Immature natural killer cell (primary cell): ENCODE results near the gene MTARC2. TPM values are rescaled to one million over a fixed set of nuclear protein-coding genes. Genes with fewer than 3 reads are reported as not detected.

Experiments used
- DNase-seq, 3 donors: peaks; one replicate each; pipeline ENCODE4 v3.0.0; 2022; ENCODE audit warnings: mixed read lengths in 1 of 3
- H3K27ac Mint-ChIP-seq, 6 donors: one replicate each; pipeline ENCODE4 v1.8.0; 2020; ENCODE audit warnings: mixed read lengths in 6 of 6, mild to moderate bottlenecking in 5 of 6, inconsistent platforms in 4 of 6, moderate library complexity in 3 of 6
- H3K27me3 Mint-ChIP-seq, 3 donors: one replicate each; pipeline ENCODE4 v1.8.0; 2020 to 2021; ENCODE audit warnings: low read depth in 3 of 3, mild to moderate bottlenecking in 3 of 3, mixed read lengths in 3 of 3, moderate library complexity in 3 of 3, inconsistent platforms in 1 of 3
- H3K36me3 Mint-ChIP-seq, 3 donors: one replicate each; pipeline ENCODE4 v1.8.0; 2020; ENCODE audit warnings: mixed read lengths in 3 of 3, inconsistent platforms in 2 of 3, mild to moderate bottlenecking in 2 of 3
- H3K4me1 Mint-ChIP-seq, 2 donors: one replicate each; pipeline ENCODE4 v1.8.0; 2020; ENCODE audit warnings: inconsistent platforms in 2 of 2, mild to moderate bottlenecking in 2 of 2, mixed read lengths in 2 of 2, moderate library complexity in 1 of 2
- H3K4me3 Mint-ChIP-seq, 5 donors: one replicate each; pipeline ENCODE4 v1.8.0; 2020; ENCODE audit warnings: mild to moderate bottlenecking in 5 of 5, mixed read lengths in 5 of 5, inconsistent platforms in 3 of 5, moderate library complexity in 3 of 5
- H3K9me3 Mint-ChIP-seq, 6 donors: one replicate each; pipeline ENCODE4 v1.8.0; 2020; ENCODE audit warnings: mild to moderate bottlenecking in 6 of 6, mixed read lengths in 6 of 6, inconsistent platforms in 4 of 6, moderate library complexity in 3 of 6
- polyA plus RNA-seq, 3 donors: library from polyadenylated mRNA; unstranded; fragments of 300-500 nt; fragmentation: Illumina TruSeq; gene quantifications; one replicate each; pipeline ENCODE4 v1.2.3, GENCODE V29; 2021

The MTARC2 gene
- polyA plus RNA-seq, 3 donors from 2014 or later = 0.28 to 2.3 (median 1.5) TPM

DNA sequence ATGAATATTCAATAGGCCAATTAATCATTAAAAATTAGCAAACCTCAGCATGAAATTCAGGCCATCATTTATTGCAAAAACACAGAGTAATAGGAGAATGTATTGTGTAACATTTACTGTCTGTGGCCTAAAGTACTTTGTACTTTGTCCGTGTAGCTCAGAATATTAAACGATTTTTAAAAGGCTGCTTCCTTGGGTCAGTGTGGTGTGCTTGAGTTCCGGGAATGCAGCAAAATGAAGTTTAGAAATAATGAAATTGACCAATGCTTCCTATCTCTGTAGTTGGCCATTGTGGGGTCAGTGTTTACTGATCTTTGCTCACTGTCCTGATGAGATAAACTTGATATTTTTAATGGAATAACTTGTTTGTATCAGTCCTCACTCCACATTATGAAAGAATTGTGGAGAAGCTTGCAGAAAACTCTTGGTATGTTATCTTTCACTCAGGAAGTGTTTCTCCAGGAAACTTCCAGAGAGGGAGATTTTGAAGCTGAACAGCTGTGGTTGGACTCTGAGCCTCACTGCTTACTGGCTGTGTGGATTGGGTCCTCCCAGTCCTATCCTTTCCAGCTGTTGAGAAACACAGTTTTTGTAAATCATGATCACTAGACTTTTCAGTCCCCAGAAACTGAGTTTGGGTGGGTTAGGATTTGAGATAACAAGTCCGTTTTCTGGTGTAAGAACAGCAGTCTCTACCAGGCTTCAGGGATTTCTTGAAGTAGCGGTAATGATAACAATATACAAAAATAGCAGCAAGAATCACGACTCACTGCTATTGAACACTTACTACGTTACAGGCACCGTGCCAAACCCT is 19.4 kb downstream of the MTARC2 start:
- no peak for DNase-seq

DNA sequence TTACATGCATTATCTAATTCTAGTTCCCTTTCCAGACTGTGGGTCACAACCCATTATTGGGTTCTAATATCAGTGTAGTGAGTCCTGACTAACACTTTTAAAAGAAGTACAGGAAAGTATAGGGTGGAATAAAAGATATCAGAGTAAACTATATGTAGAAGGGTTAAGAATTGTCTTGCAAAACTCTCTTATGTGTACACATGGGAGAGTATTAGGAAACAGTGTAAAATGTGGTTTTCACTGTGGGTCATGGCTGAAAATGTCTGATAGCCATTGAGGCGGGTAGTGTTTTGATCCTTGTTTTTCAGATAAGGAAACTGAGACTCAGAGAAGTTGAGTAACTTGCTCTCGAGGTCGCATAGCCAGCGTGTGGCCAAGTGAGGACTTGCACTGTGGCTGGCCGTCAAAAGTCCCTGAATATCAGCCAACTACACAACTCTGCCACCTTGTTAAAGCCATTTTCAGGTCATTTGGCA is 20.0 kb downstream of the MTARC2 start:
- Mint-ChIP-seq H3K9me3 (no peaks in the 10 kb centered on the region), H3K4me1 (no peaks in the 10 kb centered on the region), H3K4me3 (no peak overlapping the region), H3K27me3 (peaks cover 2 to 6% (median 3%) of the 10 kb centered on the region in 3 donors), H3K27ac (no peak overlapping the region), H3K36me3 (no peaks in the 10 kb centered on the region)
- no peak for DNase-seq

More for the DNA sequence above, 19.4 kb downstream of the MTARC2 start:
- Mint-ChIP-seq H3K4me1 (no peaks in the 10 kb centered on the region), H3K36me3 (no peaks in the 10 kb centered on the region), H3K9me3 (no peaks in the 10 kb centered on the region), H3K27ac (no peak overlapping the region), H3K27me3 (peaks cover 2 to 6% (median 3%) of the 10 kb centered on the region in 3 donors), H3K4me3 (no peak overlapping the region)

DNA sequence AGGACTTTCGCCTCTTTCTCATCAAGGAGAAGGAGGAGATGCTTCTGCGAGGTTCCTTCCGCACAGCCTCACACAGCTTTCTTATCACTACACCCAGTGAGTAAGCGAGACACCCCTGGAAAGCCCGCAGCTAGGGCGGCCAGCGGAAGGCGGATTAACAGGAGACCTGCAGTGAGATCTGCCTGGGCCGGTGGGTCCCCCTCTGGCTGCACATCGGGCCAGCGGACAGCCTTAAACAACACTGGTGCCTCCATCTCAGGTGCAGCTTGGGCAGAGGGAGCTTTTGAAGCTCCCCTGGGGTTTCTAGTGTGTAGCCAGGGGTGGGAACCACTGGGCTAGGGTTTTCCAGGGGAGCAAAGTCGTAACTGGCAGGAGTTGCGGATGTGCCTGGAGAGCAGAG is 21.1 kb downstream of the MTARC2 start:
- no peaks in the 10 kb centered on the region for H3K9me3 Mint-ChIP-seq
- no peak overlapping the region for H3K4me3 Mint-ChIP-seq
- no peak overlapping the region for H3K27ac Mint-ChIP-seq
- peaks cover 0 to 6% (median 3%) of the 10 kb centered on the region in 3 donors for H3K27me3 Mint-ChIP-seq
- DNase-seq = no peak
- no peaks in the 10 kb centered on the region for H3K4me1 Mint-ChIP-seq
- no peaks in the 10 kb centered on the region for H3K36me3 Mint-ChIP-seq

DNA sequence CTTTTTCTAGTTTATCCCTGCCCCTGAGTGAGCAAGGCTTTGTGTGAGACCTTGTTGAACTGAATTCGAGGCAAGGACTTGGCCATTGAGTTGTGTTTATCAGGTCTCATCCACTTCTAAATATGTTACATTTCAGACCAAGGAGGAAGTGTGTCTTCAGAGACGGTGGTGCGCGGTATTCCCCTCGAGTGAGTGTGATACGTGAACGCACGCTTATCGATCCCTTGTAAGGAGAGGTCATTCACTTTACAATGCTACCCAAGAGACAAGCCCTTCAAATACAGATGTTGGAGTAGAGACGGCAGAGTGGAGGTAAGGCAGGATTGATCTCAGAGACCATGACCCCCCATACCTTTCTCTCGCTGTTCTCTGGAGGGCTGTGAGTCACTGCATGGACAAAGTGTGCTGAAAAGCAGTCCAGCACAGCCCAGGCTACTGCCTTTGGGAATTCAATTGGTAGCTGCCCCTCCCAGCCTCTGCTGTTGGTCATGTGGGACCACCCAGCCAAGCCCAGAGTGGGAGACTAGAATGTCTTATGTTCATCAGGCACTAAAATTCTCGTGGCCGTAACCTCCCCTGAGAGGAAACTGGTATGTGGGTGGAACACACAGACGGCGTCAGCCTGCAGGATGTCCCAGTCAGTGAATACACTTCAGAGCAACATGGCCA is 22.3 kb downstream of the MTARC2 start:
- Mint-ChIP-seq H3K27me3 (peaks cover 0 to 6% (median 3%) of the 10 kb centered on the region in 3 donors), H3K9me3 (no peaks in the 10 kb centered on the region), H3K4me1 (no peaks in the 10 kb centered on the region), H3K27ac (no peak overlapping the region), H3K36me3 (no peaks in the 10 kb centered on the region), H3K4me3 (no peak overlapping the region)
- DNase-seq = no peak

DNA sequence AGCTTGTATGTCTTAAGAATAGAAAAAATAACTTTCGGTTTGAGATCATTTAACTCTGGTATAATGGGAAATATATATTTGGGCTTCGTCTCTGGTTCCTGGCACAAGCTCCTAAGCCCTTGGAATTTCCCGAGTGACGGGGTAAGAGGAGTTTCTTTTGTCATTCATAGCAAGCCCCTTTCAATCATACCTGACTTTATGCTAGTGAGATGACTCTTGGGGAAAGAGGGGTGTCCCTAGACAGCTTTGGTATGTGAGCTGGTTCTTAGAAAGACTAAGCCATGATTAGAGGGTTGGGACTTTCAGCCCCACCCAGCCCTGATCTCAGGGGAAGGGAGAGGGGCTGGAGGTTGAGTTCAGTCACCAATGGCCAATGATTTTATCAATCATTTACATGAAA is 24.7 kb downstream of the MTARC2 start:
- Mint-ChIP-seq H3K4me3 (no peak overlapping the region), H3K9me3 (no peaks in the 10 kb centered on the region), H3K36me3 (no peaks in the 10 kb centered on the region), H3K27me3 (peaks cover 0 to 6% (median 1%) of the 10 kb centered on the region in 3 donors), H3K4me1 (no peaks in the 10 kb centered on the region), H3K27ac (no peak overlapping the region)
- DNase-seq = no peak

DNA sequence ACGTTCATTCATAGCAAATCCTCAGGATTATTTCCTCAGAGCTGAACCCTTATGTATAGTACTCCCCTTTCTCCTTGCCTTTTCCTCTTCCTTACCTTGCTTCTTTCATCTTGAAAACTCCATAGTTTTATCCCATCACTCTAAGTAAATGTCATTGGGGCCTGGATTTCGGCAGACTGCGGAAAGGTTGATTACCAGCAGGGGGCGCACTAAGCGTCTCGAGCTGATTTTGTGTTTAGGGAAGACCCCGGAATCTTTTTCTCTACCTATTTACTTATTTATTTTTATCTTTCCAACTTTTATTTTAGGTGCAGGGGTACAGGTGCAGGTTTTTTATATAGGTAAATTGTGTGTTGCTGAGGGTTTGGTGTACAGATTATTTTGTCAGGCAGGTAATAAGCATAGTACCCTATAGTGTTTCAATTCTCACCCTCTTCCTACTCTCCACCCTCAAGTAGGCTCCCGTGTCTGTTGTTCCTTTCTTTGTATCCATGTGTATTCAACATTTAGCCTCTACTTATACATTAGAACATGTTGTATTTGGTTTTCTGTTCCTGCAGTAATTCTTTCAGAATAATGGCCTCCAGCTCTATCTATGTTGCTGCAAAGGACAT is 27.2 kb downstream of the MTARC2 start:
- Mint-ChIP-seq H3K27ac (no peak overlapping the region), H3K9me3 (no peaks in the 10 kb centered on the region), H3K4me1 (no peaks in the 10 kb centered on the region), H3K36me3 (no peaks in the 10 kb centered on the region), H3K4me3 (no peak overlapping the region), H3K27me3 (no peaks in the 10 kb centered on the region)
- DNase-seq = peak in 2 of 3 donors; percentile 6 to 8

DNA sequence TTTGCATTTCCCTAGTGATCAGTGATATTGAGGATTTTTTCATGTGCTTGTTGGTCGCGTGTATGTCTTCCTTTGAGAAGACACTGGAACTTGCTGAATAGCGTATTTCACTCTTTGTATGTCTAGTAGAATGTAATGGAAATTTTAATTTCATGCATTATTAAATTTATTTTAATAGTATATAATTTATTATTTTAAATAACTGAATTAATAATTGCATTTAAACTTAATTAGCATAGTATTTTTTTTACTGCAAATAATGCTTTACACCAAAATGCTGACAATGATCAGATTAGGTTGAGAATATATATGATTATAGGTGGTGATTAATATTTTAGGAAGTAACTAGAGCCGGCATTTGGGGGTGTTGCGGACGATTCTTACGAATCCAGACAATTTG is 28.1 kb downstream of the MTARC2 start:
- H3K9me3 Mint-ChIP-seq = no peaks in the 10 kb centered on the region

DNA sequence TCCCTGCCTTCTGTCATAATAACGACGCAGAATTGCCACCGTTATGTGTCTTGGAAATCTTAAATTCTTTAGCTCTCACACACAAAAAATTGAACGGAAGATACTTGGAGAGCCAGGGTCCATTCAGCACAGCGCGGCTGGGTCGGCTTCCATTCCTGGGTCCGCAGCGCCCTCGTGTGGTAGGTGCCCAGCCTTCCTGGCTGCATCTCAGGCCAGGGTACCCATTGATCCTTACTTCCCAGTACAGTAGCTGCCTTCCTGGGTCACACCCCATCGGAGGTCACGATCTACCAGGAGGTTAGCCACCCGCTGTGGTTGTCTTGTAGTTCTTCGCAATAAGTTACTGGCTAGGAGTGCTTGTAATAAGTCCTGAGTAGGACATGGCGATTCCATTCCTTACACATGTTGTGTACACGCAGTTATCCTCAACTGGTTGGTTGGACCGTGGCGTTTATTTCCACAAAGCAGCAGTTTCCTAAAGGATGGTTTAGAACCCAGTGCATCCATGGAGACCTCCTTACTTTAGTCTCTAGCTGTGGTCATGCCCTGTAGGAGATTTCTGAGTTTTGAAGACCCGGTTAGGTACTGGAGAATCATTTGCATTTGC is 28.7 kb downstream of the MTARC2 start:
- H3K36me3 Mint-ChIP-seq = no peaks in the 10 kb centered on the region
- H3K4me1 Mint-ChIP-seq = no peaks in the 10 kb centered on the region
- H3K9me3 Mint-ChIP-seq = no peaks in the 10 kb centered on the region
- DNase-seq = peak; percentile 30 to 43 (median 34)
- H3K27me3 Mint-ChIP-seq = peaks cover 0 to 2% (median 0%) of the 10 kb centered on the region in 3 donors
- H3K27ac Mint-ChIP-seq = no peak overlapping the region
- no peak overlapping the region for H3K4me3 Mint-ChIP-seq

More for the DNA sequence above, 28.1 kb downstream of the MTARC2 start:
- Mint-ChIP-seq H3K4me1 (no peaks in the 10 kb centered on the region), H3K27me3 (peaks cover 0 to 2% (median 0%) of the 10 kb centered on the region in 3 donors), H3K4me3 (no peak overlapping the region), H3K36me3 (no peaks in the 10 kb centered on the region), H3K27ac (no peak overlapping the region)
- DNase-seq = no peak

DNA sequence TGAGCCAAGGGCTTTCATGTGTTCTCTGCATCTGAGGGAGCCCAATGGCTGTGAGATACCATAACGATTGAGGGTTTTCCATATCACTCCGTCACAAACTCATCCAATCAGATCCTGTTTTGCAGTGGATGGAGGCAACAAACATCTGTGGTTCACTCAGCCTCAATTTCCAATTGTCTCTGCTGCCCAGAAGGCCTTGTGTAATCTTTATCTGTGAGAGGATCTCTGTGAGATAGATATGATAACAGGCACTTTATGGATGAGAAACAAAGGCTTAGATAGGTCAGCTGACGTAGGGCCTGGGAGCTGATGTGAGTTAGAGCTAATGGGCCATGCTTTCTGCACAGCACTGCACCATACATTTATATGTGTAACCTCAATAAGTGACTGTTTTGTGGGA is 35.3 kb downstream of the MTARC2 start:
- no peaks in the 10 kb centered on the region for H3K4me1 Mint-ChIP-seq
- no peak overlapping the region for H3K27ac Mint-ChIP-seq
- H3K36me3 Mint-ChIP-seq = no peaks in the 10 kb centered on the region
- no peak for DNase-seq
- peaks cover 4 to 10% (median 8%) of the 10 kb centered on the region in 3 donors for H3K27me3 Mint-ChIP-seq
- H3K9me3 Mint-ChIP-seq = no peaks in the 10 kb centered on the region
- H3K4me3 Mint-ChIP-seq = no peak overlapping the region

DNA sequence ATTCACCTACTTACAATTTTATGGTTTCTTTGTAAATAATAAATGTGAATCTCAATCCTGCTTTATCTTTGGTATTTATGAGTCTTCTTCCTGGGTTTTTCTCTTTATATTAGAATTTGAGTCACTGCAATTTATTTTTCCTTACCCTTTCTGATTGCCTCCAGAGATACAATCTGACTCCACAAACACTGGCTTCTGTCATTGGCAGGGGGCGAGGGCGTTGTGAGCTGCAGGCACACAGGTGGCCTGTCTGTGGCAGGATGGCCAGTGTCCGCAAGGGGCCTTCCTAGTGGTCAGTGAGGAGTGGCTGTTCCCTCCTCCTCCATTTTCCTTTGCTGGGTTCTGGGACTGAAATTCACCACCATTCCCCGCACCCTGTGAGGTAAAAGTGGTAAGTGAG is 36.6 kb downstream of the MTARC2 start:
- no peaks in the 10 kb centered on the region for H3K9me3 Mint-ChIP-seq
- H3K4me1 Mint-ChIP-seq = no peaks in the 10 kb centered on the region
- H3K27ac Mint-ChIP-seq = no peak overlapping the region
- DNase-seq = no peak
- peaks cover 4 to 14% (median 8%) of the 10 kb centered on the region in 3 donors for H3K27me3 Mint-ChIP-seq
- no peak overlapping the region for H3K4me3 Mint-ChIP-seq
- no peaks in the 10 kb centered on the region for H3K36me3 Mint-ChIP-seq

DNA sequence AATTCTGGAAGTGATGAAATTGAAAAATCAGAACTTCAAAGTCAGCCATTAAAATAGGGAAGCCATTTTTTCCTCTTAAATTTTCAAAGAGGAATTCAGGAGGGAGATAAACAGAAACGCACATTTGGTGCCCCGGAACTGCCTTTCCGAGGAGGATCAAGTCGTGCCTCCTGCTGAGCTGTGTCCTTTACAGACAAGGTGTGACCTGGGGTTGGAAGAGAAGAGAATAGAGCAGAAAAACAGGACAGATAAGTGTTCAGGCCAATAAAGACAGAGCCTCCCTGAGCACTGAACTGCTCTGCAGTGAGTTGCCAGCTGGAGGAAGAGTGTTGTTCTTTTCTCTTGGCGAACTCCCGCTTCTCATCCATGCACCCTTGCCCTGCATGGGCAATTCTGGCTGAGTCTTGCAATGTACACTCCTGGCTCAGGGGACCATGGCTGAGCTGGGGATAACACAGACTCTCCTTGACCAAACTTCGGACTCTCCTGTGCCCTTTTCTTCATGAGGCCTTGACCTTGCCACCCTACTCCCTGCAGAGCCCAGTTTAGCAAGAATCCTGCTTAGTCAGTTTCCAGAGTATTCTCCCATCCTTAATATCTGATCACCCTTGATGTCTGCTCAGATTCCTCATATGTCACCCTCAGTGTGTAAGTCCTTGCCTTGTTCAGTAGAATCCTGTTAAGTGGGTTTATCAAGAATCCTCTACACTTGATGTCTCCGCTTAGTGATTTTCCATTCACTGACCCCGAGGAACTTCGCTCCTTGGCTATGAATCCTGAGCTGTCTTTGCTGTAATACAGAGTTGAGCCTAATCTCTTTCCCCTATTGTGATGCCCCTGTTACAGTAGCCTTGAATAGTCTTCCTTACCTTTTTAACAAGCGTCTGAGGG is 37.3 kb downstream of the MTARC2 start:
- H3K9me3 Mint-ChIP-seq = no peaks in the 10 kb centered on the region
- no peak overlapping the region for H3K27ac Mint-ChIP-seq
- H3K4me3 Mint-ChIP-seq = no peak overlapping the region
- no peak for DNase-seq
- no peaks in the 10 kb centered on the region for H3K4me1 Mint-ChIP-seq
- no peaks in the 10 kb centered on the region for H3K36me3 Mint-ChIP-seq
- H3K27me3 Mint-ChIP-seq = peaks cover 4 to 14% (median 8%) of the 10 kb centered on the region in 3 donors

DNA sequence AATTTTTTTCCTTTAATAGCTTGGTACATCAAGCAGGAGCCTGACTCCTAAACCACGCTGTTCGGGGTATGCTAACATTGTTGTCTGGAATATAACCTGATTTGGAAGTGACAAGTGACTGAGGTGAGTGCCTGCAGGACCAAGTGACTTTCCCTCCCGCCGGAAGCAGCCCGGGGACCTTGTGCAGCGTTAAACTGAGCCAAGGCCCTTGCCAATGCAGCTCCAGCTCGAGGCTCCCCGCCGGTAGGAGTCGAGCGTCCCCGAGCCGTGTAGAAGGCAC is 37.9 kb downstream of the MTARC2 start:
- H3K36me3 Mint-ChIP-seq = no peaks in the 10 kb centered on the region
- no peak for DNase-seq
- no peaks in the 10 kb centered on the region for H3K9me3 Mint-ChIP-seq
- no peak overlapping the region for H3K27ac Mint-ChIP-seq
- no peak overlapping the region for H3K4me3 Mint-ChIP-seq
- peaks cover 4 to 14% (median 8%) of the 10 kb centered on the region in 3 donors for H3K27me3 Mint-ChIP-seq
- no peaks in the 10 kb centered on the region for H3K4me1 Mint-ChIP-seq

DNA sequence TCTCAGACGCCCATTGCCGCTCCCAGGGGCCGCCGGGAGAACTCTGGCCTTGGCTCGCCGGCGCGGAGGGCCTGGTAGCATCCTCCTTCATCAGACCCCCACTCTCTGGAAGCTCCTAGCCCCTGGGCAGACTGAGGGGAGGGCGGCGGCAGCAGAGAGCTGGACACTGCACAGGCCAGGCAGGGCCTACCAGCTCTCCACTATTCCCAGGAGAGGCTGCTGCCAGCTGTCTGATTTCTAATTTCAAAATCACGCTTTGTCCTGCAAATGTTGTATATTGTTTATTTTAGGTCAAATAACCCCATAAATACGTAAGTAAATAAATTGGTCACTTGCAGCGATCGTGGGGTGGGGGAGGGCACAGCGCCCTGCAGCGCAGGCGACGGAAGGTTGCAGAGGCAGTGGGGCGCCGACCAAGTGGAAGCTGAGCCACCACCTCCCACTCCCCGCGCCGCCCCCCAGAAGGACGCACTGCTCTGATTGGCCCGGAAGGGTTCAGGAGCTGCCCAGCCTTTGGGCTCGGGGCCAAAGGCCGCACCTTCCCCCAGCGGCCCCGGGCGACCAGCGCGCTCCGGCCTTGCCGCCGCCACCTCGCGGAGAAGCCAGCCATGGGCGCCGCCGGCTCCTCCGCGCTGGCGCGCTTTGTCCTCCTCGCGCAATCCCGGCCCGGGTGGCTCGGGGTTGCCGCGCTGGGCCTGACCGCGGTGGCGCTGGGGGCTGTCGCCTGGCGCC is 38.4 kb downstream of the MTARC2 start, which contains the start of gene MTARC1:
Gene MTARC1 (plus strand): TSS at position 577 of the 732 bp plus-strand sequence. CDS start 32 bp downstream, at position 609.
- no peaks in the 10 kb centered on the region for H3K9me3 Mint-ChIP-seq
- H3K27ac Mint-ChIP-seq = no peak within 1 kb of the TSS
- peak within 1 kb of the TSS in 1 of 5 donors; percentile 12 for H3K4me3 Mint-ChIP-seq
- no peaks in the 10 kb centered on the region for H3K36me3 Mint-ChIP-seq
- H3K27me3 Mint-ChIP-seq = peaks cover 4 to 13% (median 8%) of the 10 kb centered on the region in 3 donors
- no peaks in the 10 kb centered on the region for H3K4me1 Mint-ChIP-seq
- no peak for DNase-seq
